HG02870 (cell line): ENCODE data around the gene GABBR2.

Experiments used
- ATAC-seq: cut with Tn5 transposase; IDR thresholded peaks from one replicate; pipeline ENCODE4 v1.9.1; 2021; ENCODE audit warnings: mild to moderate bottlenecking, moderate library complexity; ENCODE audit not compliant: unreplicated experiment

GABBR2 gene

DNA sequence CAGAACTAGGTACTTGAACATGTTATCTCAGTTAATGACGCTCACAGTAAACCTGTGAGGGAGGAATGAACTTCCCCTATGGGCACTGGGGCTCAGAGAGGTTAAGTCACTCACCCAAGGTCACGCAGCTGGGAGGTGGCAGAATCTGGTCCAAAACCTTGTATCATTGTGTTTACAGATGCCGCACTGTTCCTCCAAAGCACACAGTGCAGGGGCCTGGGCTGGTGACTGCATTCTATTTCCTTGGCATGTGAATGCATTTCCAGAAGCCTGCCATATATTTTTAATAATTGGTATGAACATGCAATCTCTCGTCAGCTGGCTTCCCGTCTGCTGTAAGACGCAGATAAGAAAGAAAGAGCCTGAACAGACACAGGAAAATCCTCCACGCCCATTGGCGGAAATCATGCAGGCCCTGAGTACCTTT, 376.3 kb downstream of the GABBR2 start:
- no peak for ATAC-seq

DNA sequence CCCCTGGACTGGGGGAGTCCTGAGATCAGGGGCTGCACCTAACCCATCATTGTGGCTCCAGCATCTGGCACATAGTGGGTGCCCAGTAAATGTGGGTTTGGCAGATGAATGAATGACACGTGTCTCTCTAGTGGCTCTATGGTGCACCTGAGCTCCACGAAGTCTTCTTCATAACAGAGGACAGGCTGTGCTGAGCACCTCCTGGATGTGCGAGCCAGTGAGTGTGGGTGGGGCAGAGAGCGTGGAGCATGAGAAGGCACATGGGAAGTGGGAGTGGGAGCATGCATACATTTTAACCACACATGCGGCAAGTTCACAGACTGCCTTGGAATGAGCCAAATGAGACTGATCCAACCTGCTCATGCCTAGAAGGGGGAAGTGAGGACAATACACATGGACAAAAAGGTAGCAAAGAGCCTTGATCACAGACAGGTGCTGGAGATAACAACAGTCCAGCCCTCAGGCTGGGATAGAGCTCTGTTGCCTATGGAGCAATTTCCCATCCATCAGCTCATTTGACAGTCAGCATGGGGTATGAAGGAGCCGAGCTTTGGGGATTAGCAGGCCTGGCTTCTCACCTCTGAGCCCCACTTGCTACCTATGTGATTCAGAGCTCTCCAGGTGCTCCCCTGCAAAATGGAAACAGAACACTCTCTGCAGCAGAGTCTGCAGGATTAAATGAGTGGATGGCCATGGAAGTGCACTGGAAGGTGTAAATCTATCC, 377.0 kb downstream of the GABBR2 start:
- ATAC-seq: no peak

DNA sequence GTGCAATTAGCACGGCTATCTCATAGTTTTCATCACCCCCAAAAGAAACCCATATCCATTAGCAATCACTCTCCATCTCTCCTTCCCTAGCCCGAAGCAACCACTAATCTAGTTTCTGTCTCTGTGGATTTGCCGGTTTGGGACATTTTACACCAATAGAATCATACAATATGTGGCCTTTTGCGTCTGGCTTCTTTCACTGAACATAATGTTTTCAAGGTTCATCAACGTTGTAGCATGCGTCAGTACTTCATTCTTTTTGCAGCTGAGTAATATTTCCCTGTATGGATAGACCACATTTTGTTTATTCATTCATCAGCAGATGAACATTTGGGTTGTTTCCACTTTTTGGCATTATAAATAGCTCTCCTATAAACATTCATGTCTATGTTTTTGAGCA, 377.9 kb downstream of the GABBR2 start:
- ATAC-seq: no peak

DNA sequence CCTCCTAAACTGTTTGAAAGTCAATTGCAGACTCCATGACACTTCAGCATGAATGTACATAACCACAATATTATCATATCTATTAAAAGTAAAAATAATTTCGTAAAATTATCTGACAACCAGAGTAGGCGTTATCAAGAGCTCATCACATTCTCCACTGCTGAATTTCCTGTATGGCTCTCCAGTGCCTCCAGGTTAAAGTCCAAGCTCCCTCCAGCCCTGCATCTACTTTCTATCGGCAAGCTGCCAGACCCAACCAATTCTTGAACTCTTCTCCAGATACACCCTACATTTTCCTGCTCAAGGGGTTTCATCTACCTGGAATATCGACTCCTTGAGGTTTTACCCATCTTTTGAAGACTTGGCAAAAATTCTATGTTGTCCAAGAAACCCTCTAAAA, 378.8 kb downstream of the GABBR2 start:
- ATAC-seq: no peak

DNA sequence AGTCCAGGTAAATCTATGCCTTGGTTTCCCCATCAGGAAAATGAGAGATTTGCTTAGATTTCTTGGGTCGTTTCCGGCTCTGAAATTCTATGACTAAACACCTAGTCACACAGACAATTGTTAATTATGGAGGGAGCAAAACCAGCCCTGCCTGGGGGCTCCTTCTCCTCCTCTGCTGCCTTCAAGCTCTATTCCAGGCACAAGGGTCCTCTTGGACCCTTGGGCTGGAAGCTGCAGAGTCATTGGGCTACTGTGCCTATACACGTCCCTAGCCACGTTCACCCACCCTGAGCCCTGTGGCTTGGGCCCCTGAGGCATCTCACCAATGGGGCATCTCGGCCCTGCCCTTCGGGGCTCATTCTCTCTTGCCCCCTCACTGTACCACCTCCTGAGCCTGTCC, 379.5 kb downstream of the GABBR2 start:
- no peak for ATAC-seq

DNA sequence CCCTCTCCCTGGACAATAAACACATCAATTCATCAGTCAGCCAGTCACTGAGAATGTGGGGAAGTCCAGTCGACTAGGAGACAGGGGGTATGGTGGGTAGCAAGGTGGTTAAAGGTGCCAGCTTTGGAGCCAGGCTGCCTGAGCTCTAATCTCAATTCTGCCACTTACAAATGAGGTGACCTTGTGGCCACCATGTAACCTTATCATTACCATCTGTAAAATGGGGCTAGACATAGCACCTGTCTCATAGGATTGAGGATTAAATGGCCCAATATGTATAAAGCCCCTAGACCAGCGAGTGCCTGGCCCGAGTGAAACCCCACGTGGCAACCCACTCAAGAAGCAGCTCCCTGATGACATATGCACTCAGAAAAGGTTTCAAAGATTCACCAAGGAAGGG, 380.0 kb downstream of the GABBR2 start:
- ATAC-seq: no peak

DNA sequence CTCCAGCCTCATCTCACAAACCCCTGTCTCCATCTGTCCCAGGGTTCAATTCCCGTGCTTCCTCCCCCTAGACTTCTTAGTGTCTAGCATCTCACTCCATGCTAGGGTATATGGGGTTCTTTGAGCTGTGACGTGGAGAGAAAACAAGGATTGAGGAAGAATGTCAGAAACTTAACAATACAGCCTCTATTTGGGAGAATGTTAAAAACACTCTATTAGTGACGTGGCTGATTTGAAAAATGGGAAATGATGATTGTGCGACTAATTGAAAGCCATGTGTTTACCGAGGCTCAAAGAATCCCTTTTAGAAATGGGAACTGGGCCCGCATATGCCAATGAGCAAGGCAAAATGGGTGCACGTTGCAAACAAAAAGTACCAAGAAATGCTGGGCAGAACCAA, 380.6 kb downstream of the GABBR2 start:
- ATAC-seq: no peak

DNA sequence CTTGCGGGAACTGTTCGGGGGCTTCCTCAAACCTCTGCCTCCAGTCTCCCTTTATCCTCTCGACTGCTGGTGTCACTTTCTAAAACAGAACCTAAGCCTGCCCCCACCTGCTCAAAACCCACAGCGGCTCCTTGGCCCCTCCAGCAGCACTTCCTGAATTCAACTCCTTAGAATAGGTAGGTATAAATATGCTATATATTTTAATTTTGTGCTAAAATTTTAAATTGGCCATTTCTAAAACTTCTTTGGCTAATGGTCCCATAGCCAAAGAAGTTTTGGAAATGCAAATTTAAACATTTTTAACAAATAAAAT, 381.5 kb downstream of the GABBR2 start:
- no peak for ATAC-seq

DNA sequence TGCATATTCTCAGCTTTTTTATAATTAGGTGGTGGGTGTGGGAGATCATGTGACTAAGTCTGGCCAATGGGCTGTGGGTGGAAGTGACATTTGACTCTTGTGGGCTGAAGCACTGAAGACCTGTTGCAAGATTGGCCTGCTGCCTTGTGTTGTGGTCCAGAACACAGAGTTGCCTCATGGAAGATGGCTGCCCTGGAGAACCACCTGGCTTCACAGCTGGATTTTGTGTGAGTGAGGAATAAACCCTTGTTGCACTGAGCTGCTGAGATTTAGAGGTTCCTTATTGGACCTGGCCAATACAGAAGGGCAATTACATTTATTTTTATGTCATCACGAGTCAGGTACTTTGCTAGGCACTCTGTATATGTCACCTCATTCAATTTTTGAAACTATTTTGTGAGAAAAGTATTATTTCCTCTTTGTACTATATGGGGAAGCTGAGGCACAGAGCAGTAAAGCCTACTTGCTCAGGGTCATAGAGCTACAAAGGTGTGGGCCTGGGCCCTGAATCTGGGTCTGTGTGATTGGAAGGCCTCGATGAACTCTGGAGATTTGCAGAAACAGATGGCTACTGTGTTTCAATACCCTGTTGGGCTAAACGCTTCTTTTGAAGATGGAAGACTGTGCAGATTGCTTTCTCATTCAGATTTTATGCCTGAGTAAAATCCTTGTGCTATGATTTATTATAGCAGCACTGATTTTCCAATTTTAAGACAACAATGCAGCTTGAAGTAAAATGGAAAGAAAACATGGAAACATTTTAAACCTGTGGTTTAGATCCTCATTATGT, 382.1 kb downstream of the GABBR2 start:
- ATAC-seq: no peak

DNA sequence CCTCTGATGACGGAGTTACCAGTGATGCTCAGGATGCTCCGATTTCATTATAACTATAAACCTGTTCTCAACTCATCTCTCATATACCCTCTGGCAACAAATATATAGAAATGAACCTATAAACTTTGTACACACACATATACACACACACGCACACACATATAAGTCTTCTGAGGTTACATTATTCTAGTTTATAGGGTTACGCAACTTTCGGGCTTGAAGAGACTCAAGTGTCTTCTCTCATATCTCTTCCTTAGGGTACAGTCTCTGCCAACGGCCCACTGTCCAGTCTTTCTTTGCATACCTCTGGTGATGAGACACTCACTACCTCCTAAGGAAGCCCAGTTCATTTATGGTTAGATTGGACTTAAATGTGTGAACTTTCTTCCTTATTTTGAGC, 383.9 kb downstream of the GABBR2 start:
- ATAC-seq: no peak

DNA sequence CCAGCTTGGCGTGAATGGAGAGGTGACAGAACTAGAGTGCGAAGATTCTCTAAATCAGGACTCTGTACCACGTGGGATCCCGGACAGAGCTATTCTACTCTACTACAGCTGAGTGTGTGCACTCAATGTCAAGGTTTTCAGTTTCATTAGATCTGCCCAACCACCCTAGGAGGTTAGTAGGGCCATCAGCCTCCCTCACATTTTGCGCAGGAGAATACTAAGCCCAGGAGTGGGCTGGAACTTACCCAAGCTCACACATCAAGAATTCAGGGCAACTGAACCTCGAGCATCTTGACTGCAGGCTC, 385.0 kb downstream of the GABBR2 start:
- no peak for ATAC-seq

DNA sequence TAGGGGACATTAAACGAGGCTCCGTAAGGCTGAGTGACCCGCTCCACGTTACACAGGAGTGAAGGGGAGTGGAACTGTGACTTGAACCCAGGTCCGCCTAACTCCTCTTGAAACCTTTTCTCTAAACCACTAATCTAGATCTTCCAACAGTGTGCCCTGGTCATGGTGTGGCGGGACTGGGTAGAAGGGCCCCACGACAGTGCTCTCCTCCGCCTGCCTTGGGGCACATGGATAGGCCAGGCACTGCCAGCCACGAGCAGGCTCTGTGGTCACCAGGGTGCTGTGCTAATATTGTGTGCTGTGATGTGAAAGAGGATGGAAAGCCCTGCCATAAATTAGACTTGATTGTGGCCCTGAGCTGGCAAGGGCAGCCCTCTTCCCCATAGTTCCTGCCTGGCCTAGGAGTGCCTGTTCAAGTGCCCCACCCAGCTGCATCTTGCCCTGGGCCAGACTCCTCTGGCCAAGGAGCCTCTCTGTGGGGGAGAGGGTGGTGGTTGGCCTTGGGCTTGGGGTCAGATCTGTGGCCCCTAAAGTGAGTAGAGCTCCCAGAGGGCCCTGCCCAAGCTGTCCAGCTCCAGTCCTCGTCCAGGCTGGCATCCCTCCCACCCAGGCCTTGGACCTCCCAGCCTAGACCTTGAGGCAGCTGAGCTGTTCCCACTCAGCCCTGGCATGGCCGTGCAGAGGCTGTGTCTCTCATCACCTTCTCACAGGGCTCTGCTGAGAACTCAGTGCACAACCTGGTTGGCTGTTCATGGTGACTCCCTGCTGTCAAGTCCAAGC, 385.5 kb downstream of the GABBR2 start:
- ATAC-seq: no peak

DNA sequence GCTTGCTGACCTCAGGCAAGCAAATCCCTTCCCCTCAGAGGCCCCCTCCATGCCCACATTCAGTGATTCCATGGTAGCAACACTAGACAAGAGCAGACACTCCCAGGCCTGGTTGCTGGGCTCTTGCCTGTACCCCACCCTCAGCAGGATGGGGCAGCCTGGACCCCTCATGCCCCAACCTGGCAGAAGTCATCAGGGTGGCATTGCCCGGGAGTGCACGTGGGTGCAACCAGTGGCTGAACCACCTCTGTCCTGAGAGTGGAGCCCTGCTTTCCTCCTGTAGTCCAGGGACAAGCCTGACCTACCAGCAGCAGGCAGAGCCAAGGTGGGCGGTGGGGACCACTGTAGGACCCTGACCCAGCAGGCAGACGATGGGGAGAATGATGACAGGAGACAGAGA, 387.5 kb downstream of the GABBR2 start:
- ATAC-seq: no peak

DNA sequence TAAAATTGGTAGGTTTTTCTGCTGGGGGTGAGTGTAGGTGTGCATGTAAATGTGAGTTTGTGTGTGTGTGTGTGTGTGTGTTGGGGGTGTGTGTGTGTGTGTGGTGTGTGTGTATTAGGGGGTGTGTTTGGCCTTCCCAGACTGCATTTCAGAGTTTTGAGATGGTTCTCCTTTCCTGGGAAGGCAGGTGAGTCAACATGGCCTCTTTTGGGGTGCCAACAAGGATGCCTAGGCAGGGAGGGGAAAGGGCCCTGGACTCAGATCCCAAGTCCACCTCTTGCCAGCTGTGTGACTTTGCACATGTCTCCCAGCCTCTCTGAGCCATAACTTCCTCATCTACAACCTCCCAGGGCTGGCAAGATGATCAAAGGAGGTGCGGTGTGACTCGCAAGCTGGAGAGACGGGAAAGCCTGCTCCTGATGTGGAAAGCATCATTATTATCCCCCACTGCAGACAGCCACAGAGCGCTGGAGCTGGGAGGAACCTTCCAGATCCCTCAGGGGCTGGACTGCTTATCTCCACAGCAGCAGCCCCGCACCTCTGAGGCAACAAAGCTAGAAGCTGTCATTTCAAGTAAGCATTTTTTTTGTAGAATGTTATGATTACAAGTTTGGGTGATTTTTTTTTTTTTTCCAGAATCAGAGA, 389.8 kb downstream of the GABBR2 start:
- ATAC-seq: no peak

DNA sequence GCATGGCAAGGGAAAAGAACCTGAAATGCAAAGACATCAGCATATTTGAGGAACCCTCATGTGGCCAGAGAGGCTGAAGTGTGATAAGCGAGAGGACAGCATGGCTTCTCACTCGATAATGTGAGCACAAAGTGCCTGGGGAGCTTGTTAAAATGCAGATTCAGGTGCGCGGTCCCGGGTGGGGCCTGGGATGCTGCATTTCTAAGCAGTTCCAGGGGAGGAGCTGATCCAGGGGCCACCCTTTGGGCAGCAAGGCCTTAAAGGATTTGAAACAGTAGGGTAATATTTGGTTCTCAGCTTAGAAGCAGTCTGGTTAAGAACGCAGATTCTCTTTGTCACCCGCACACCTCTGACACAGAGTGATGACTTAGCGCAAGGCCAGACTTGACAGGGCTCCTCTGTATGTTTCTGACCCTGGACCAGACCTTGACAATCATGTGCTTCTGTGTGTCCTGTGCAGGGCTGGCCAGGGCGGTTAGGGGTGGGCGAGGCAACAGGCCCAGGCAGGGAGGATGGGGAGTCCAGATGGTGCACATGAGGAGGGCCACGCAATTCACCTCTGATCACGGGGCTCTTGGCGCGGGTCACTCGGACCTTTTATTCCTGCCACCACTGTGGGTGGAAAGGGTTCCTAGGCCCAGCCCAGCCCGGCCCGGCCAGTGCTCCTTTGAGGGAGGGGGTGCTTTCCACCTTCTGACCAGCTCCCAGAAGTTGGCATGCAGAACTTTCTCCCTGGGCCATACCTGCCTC, 390.5 kb downstream of the GABBR2 start:
- no peak for ATAC-seq

DNA sequence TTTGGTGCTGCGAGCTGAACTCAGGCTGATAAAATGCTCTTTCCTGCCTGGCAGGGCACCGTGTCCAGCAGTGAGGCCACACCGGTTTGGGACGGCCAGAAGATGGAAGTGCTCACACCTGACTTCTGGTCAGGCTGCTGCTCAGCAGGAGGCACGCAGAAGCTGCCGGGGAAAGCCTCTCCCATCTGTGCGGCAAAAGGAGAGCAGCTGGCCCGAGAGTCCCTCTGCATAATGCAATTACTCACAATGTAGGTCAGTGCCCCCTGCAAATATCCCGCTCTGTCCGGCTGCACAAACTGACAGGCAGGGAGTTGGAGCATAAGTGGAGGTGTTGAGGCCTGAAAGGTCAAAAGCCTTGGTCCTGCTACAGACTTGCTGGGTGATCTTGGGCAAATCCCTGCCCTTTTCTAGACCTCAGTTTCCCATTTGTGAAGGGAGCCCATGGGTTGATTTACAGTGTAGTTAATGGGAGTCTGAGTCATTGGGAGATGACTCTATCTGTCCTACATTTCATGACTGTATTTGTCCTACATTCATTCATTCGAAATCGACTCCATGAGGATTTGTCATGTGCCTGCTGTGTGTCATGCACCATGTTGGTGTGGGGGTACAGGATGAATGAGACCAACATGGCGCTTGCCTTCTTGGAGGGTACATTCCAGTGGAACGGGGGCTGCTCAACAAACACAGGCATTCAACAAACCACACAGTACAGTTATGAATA, 391.4 kb downstream of the GABBR2 start:
- no peak for ATAC-seq

DNA sequence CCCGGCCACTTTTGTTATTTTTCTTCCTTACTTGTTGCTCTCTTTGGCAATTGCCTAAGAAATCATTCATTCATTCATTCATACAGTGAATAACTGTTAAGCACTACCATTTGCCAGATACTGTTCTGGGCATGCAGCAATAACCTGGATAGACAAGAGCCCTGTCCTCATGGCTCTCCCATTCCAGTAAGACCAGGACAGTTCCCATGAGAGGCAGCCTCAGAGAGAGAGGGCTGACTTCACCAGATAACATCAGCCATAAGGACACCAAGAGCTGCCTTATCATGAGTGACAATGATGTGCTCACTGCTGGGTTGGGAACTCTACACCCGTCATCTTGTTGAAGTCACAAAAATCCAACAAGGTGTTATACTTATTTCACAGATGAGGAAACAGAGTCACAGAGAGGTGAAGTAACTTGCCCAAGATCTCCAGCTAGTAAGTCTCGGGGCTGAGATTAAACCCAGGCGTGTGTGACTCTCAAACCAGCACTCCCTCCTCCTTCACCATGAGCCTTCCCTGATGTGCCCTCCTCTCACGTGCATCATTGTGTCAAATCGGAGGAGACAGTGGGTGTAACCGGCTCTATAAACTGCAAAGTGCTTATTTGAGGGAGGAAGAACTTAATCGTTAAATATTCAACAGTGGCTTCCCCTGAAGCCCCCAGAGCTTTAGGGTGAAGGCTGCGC, 392.1 kb downstream of the GABBR2 start:
- no peak for ATAC-seq

DNA sequence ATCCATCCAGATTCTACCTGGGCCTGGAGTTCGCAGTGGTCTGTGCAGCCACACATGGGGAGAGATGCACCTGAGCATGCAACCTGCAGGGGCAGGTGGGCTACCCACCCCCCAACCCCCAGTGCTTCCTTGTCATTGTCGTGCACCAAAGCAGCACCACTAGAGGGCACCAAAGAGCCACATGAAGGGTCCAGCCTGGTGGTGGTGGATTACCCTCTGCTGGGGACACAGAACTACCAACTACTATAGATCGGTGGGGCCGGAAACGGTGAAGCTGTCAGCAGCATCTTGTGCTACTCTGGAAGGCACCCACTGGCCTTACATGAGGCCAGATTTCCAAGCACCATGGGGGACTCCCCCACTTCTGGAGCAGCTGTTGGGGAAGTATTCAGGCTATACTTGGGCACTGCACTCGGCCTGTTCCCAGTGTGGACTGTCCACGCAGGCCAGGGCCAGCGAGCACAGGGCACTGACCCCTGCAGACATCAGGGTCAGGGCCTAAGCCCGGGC, 393.1 kb downstream of the GABBR2 start:
- peak; percentile 65 for ATAC-seq

DNA sequence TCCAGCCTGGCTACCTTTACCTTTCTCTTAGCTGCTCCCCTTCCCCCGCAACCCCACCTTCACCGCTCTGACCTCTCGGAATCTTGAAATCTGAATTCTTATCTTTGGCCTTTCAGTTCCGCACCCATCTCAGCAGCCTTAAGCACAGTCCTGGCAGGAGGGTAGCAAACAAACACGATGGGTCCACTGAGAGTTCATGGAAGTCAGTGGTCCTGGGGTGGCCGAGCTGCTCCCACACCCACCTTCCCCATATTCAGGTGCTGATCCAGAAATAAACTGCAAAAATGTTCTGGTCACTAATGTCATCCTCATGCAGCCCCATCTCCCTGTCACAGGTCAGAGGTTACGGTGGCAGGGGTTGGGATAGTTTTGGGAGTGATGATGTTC, 393.7 kb downstream of the GABBR2 start:
- ATAC-seq: no peak
